A549 (cell line): Measurements from ENCODE around the gene SPRR1A. TPM values are rescaled to one million over a fixed set of nuclear protein-coding genes. Genes with fewer than 3 reads are reported as not detected.

ENCODE experiments used
- ATAC-seq, 2 experiments: fragments of 200-7000 bp in 1 of 2; fragments of >200 bp in 1 of 2; cut with Nextera tagmentation in 1 of 2; cut with Tn5 transposase in 1 of 2; 3 replicates each; pipeline versions ENCODE4 v1.8.0 to v1.9.1; 2018 to 2020; ENCODE audit warnings: mild to moderate bottlenecking in 1 of 2, moderate library complexity in 1 of 2
- CTCF ChIA-PET: fragments of 300-600 bp; sonication (Branson Sonifier 250); formaldehyde crosslinking; extraction: SDS; loops from one replicate; lab custom pipeline; 2021; ENCODE audit warnings: antibody characterized with exemption, inconsistent platforms; lab: Yijun Ruan, JAX
- POLR2A ChIA-PET: fragments of 350-600 bp; formaldehyde crosslinking; extraction: SDS; loops from one replicate; lab custom pipeline; 2021; ENCODE audit warnings: antibody characterized with exemption, inconsistent platforms; lab: Yijun Ruan, JAX
- DNase-seq, 2 experiments: peaks; one replicate each; pipeline versions ENCODE4 v3.0.0 to v3.0.0-alpha.2; 2011 to 2016; ENCODE audit warnings: low read depth in 1 of 2, low spot score in 1 of 2
- FAIRE-seq: peaks from 2 replicates; lab custom pipeline; 2011; peaks lifted over from hg19 to GRCh38; lab: Jason Lieb, UNC
- H3K27ac ChIP-seq, 2 experiments: fragments of >200 bp; sonication (Bioruptor Twin); formaldehyde crosslinking; 3 replicates each; pipeline ENCODE4 v1.5.1; 2016 to 2017
- H3K4me1 ChIP-seq: fragments of >200 bp; sonication (Bioruptor Twin); formaldehyde crosslinking; 3 replicates; pipeline ENCODE4 v1.6.1; 2016
- H3K4me2 ChIP-seq: fragments of >200 bp; sonication (Bioruptor Twin); formaldehyde crosslinking; 3 replicates; pipeline ENCODE4 v1.6.1; 2016
- H3K4me3 ChIP-seq: fragments of >200 bp; sonication (Bioruptor Twin); formaldehyde crosslinking; 3 replicates; pipeline ENCODE4 v1.5.1; 2016
- H3K9me3 ChIP-seq: fragments of >200 bp; sonication (Bioruptor Twin); formaldehyde crosslinking; 3 replicates; pipeline ENCODE4 v1.6.1; 2016
- CBX8 ChIP-seq: fragments of 200-600 bp; sonication (generic); IDR thresholded peaks from 2 replicates; pipeline ENCODE4 v1.6.1; 2016
- ESRRA ChIP-seq: fragments of 150-350 bp; IDR thresholded peaks from 2 replicates; pipeline ENCODE4 v1.6.1; 2014; ENCODE audit warnings: mild to moderate bottlenecking, low read length, borderline replicate concordance
- FOSL2 ChIP-seq, 2 experiments: fragments of 450-650 bp in 1 of 2; fragments of >200 bp in 1 of 2; sonication (Bioruptor Twin) in 1 of 2; formaldehyde crosslinking; IDR thresholded peaks; 2 replicates each; pipeline versions ENCODE4 v1.5.0 to v1.6.1; 2016 to 2020; ENCODE audit warnings: mild to moderate bottlenecking in 1 of 2, moderate library complexity in 1 of 2
- GATA3 ChIP-seq: IDR thresholded peaks from 2 replicates; pipeline ENCODE4 v1.6.1; 2012; ENCODE audit warnings: borderline replicate concordance
- HDAC2 ChIP-seq: fragments of 200-600 bp; sonication (generic); IDR thresholded peaks from 2 replicates; pipeline ENCODE4 v1.6.1; 2016
- HEYL ChIP-seq: fragments of 250-450 bp; sonication (Bioruptor Pico); IDR thresholded peaks from 2 replicates; pipeline ENCODE4 v1.8.0; 2021; ENCODE audit warnings: mild to moderate bottlenecking, moderate library complexity
- HOXA7 ChIP-seq: fragments of 250-450 bp; sonication (Bioruptor Pico); IDR thresholded peaks from 2 replicates; pipeline ENCODE4 v1.5.0; 2020; ENCODE audit warnings: mild to moderate bottlenecking, moderate library complexity
- JUN ChIP-seq, 2 experiments: fragments of >200 bp; sonication (Bioruptor Twin); formaldehyde crosslinking; IDR thresholded peaks; 2 replicates in 1 of 2; 3 replicates in 1 of 2; pipeline ENCODE4 v1.6.1; 2016 to 2017
- KDM5A ChIP-seq: fragments of 200-600 bp; sonication (generic); IDR thresholded peaks from 2 replicates; pipeline ENCODE4 v1.6.1; 2016; ENCODE audit warnings: antibody characterized with exemption, mild to moderate bottlenecking
- MAFK ChIP-seq: fragments of 450-650 bp; IDR thresholded peaks from 2 replicates; pipeline ENCODE4 v1.6.1; 2014; ENCODE audit not compliant: partially characterized antibody
- NPAS2 ChIP-seq: fragments of 250-450 bp; sonication (Bioruptor Pico); IDR thresholded peaks from 2 replicates; pipeline ENCODE4 v1.8.0; 2022; ENCODE audit warnings: mild to moderate bottlenecking, moderate library complexity, borderline replicate concordance
- NR3C1 ChIP-seq: fragments of >200 bp; sonication (Bioruptor Twin); formaldehyde crosslinking; IDR thresholded peaks from 3 replicates; pipeline ENCODE4 v1.6.1; 2017
- PHF8 ChIP-seq: fragments of 200-600 bp; sonication (generic); IDR thresholded peaks from 2 replicates; pipeline ENCODE4 v1.6.1; 2016; ENCODE audit warnings: low read depth, mild to moderate bottlenecking, antibody characterized with exemption, moderate library complexity, borderline replicate concordance
- POLR2A ChIP-seq: IDR thresholded peaks from 2 replicates; pipeline ENCODE4 v1.6.1; 2012; ENCODE audit warnings: mild to moderate bottlenecking, low read length
- POLR2AphosphoS2 ChIP-seq: conservative IDR thresholded peaks from 2 replicates; pipeline ENCODE4 v1.6.1; 2012; ENCODE audit warnings: low read length, improper control_type of control experiment, inconsistent platforms
- RAD21 ChIP-seq, 2 experiments: fragments of >200 bp in 1 of 2; sonication (Bioruptor Twin) in 1 of 2; formaldehyde crosslinking in 1 of 2; IDR thresholded peaks in 1 of 2; conservative IDR thresholded peaks in 1 of 2; 2 replicates in 1 of 2; 3 replicates in 1 of 2; pipeline ENCODE4 v1.6.1; 2012 to 2018; ENCODE audit warnings: inconsistent platforms in 1 of 2
- RARB ChIP-seq: fragments of 250-450 bp; sonication (Bioruptor Pico); IDR thresholded peaks from 2 replicates; pipeline ENCODE4 v1.8.0; 2021; ENCODE audit warnings: mild to moderate bottlenecking, moderate library complexity
- TP53 ChIP-seq: fragments of 250-450 bp; sonication (Bioruptor Pico); IDR thresholded peaks from 2 replicates; pipeline ENCODE4 v1.5.0; 2021; ENCODE audit warnings: mild to moderate bottlenecking, moderate library complexity
- ZC3H11A ChIP-seq: fragments of 450-650 bp; IDR thresholded peaks from 2 replicates; pipeline ENCODE4 v1.6.1; 2014; ENCODE audit warnings: antibody characterized with exemption, mild to moderate bottlenecking
- WGBS: methylation state at CpG from one replicate; pipeline ENCODE4 v1.1.6; 2017; ENCODE audit errors: missing lambda C conversion rate; 5-methylcytosine and 5-hydroxymethylcytosine counted together
- polyA plus RNA-seq, 4 experiments: library from polyadenylated mRNA; depleted of rRNA in 3 of 4; stranded (reverse); fragments of >200 nt; fragmentation: RNase III in 1 of 4; extraction: RNeasy Plus Mini Kit Qiagen cat#74134 plus additional on column Dnase treatment in 1 of 4; gene quantifications; 2 replicates in 3 of 4; 3 replicates in 1 of 4; pipeline ENCODE4 v1.2.3, GENCODE V29; 2011 to 2017
- TF ChIP-seq, protein P1 (sequence below): fragments of >200 bp; sonication (Bioruptor Twin); formaldehyde crosslinking; IDR thresholded peaks from 3 replicates; pipeline ENCODE4 v1.5.1; 2016
- TF ChIP-seq, protein P2 (sequence below): IDR thresholded peaks from 2 replicates; pipeline ENCODE4 v1.6.1; 2012
- TF ChIP-seq, protein P3 (sequence below): fragments of 450-650 bp; IDR thresholded peaks from 2 replicates; pipeline ENCODE4 v1.6.1; 2014; ENCODE audit warnings: antibody characterized with exemption
- TF ChIP-seq, protein P4 (sequence below): fragments of 150-350 bp; IDR thresholded peaks from 2 replicates; pipeline ENCODE4 v1.6.1; 2014; ENCODE audit warnings: low read depth, mild to moderate bottlenecking, low read length

The SPRR1A gene
- polyA plus RNA-seq, 2 of the 4 experiments (the other 2 are of a cell fraction): not detected

DNA sequence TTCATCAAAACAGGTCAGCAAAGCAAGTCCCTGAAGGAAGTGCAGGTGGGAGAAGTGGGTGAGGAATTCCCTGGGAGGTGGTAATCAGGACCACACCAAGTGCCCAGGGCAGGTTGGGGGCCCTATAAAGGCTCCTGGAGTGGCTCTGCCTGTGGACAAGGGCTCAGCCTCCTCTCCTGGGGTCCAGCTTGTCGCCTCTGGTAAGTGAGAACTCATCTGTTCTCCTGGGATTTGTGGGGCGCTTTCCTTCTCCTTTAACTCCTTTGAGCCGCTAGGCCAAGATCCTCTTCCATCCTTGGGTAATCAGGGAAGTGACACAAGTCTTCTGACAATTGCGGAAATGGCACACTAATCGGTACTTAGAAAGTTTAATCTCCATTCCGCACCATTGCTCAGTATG lies 13.4 kb upstream of the SPRR1A start, which contains the start of gene SPRR4 (continued):
- TF ChIP-seq CBX8 (no peak), HOXA7 (CRISPR knock-in tag) (no peak), JUN (IDR thresholded peaks at IDR 0.05) (no peak), RAD21 (conservative IDR thresholded peaks at IDR 0.05 in 1 of 2, IDR thresholded peaks at IDR 0.05 in 1 of 2) (no peak)

DNA sequence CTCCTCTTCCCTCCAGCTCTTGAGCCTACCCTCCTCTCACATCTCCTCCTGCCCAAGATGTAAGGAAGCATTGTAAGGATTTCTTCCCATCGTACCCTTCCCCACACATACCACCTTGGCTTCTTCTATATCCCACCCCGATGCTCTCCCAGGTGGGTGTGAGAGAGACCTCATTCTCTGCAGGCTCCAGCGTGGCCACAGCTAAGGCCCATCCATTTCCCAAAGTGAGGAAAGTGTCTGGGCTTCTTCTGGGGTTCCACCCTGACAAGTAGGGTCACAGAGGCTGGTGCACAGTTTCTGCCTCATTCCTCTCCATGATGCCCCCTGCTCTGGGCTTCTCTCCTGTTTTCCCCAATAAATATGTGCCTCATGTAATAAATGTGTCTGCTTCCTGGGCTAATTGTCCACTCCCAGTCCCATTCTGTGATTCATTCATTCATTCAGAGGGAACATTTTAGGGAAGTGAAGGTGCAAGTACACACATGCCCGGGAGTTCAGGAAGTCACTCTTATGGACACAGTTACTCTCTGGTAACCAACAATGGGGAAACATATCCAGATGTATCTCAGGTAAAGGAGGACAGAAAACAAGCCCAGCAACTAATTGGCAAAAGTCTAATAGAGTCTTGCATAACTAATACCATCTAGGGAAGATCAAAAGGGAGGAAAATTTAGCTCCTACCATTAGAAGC lies 11.5 kb upstream of the SPRR1A start:
- FAIRE-seq: no peak
- H3K4me3 ChIP-seq: no peak overlapping the region
- no peak overlapping the region for H3K27ac ChIP-seq
- no peak for DNase-seq
- CTCF ChIA-PET: interaction anchor here (1.4 kb wide), 1 partner anchor 46 kb away, joined by 3 read pairs; no protein-coding TSS in a partner anchor
- ATAC-seq: no peak
- no peaks in the 10 kb centered on the region for H3K9me3 ChIP-seq
- WGBS: 14% methylated on average over 4 of the region's 4 CpGs
- POLR2A ChIA-PET: no interaction called here
- no peaks in the 10 kb centered on the region for H3K4me1 ChIP-seq
- H3K4me2 ChIP-seq: no peak overlapping the region
- TF ChIP-seq JUN (IDR thresholded peaks at IDR 0.05) (no peak), KDM5A (no peak), NPAS2 (CRISPR knock-in tag) (no peak), HEYL (CRISPR knock-in tag) (no peak), POLR2AphosphoS2 (no peak), HDAC2 (no peak), PHF8 (no peak), MAFK (no peak)
- TF ChIP-seq, protein P1, sequence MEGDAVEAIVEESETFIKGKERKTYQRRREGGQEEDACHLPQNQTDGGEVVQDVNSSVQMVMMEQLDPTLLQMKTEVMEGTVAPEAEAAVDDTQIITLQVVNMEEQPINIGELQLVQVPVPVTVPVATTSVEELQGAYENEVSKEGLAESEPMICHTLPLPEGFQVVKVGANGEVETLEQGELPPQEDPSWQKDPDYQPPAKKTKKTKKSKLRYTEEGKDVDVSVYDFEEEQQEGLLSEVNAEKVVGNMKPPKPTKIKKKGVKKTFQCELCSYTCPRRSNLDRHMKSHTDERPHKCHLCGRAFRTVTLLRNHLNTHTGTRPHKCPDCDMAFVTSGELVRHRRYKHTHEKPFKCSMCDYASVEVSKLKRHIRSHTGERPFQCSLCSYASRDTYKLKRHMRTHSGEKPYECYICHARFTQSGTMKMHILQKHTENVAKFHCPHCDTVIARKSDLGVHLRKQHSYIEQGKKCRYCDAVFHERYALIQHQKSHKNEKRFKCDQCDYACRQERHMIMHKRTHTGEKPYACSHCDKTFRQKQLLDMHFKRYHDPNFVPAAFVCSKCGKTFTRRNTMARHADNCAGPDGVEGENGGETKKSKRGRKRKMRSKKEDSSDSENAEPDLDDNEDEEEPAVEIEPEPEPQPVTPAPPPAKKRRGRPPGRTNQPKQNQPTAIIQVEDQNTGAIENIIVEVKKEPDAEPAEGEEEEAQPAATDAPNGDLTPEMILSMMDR: no peak

DNA sequence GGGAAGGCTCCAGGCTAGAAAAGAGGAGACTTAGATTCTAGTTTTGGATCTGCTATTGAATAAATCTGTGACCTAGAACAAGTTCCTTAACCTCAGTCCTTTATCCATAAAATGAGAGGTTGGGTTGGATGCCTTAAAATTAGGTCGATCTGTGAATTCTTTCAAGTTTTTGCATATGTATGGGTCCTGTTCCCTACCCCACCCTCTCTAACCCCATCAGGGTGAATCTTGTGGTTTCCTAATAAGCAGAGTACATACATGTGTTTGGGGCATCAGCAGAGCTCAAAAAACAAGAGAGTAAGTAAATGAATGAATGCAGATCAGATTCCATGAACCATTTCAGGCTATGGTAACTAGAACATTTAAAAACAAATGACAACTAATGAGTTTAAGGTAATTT lies 7.2 kb upstream of the SPRR1A start:
- FAIRE-seq: no peak
- no peaks in the 10 kb centered on the region for H3K9me3 ChIP-seq

More for the DNA sequence above, 7.2 kb upstream of the SPRR1A start:
- H3K4me2 ChIP-seq: no peak overlapping the region
- H3K4me3 ChIP-seq: no peak overlapping the region
- 0% methylated on average over 1 of the region's 1 CpG for WGBS
- H3K4me1 ChIP-seq: no peaks in the 10 kb centered on the region
- no peak for DNase-seq
- POLR2A ChIA-PET: no interaction called here
- TF ChIP-seq, protein P1: no peak
- TF ChIP-seq RARB (CRISPR knock-in tag) (no peak), RAD21 (conservative IDR thresholded peaks at IDR 0.05 in 1 of 2, IDR thresholded peaks at IDR 0.05 in 1 of 2) (no peak), HOXA7 (CRISPR knock-in tag) (no peak), TP53 (CRISPR knock-in tag) (no peak), FOSL2 (IDR thresholded peaks at IDR 0.05) (no peak), FOSL2 (CRISPR knock-in tag; IDR thresholded peaks at IDR 0.05) (no peak), CBX8 (no peak), NR3C1 (no peak), POLR2A (no peak), ZC3H11A (no peak), ESRRA (no peak), GATA3 (no peak)
- TF ChIP-seq, protein P2, sequence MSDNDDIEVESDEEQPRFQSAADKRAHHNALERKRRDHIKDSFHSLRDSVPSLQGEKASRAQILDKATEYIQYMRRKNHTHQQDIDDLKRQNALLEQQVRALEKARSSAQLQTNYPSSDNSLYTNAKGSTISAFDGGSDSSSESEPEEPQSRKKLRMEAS: no peak
- TF ChIP-seq, protein P3, sequence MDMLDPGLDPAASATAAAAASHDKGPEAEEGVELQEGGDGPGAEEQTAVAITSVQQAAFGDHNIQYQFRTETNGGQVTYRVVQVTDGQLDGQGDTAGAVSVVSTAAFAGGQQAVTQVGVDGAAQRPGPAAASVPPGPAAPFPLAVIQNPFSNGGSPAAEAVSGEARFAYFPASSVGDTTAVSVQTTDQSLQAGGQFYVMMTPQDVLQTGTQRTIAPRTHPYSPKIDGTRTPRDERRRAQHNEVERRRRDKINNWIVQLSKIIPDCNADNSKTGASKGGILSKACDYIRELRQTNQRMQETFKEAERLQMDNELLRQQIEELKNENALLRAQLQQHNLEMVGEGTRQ: no peak
- TF ChIP-seq, protein P4, sequence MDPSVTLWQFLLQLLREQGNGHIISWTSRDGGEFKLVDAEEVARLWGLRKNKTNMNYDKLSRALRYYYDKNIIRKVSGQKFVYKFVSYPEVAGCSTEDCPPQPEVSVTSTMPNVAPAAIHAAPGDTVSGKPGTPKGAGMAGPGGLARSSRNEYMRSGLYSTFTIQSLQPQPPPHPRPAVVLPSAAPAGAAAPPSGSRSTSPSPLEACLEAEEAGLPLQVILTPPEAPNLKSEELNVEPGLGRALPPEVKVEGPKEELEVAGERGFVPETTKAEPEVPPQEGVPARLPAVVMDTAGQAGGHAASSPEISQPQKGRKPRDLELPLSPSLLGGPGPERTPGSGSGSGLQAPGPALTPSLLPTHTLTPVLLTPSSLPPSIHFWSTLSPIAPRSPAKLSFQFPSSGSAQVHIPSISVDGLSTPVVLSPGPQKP: no peak
- TF ChIP-seq, all 56 proteins: peak for 0
- CTCF ChIA-PET: interaction anchor here (0.6 to 1.3 kb wide), 2 partner anchors 10 to 1487 kb away, joined by 3 to 4 read pairs; no protein-coding TSS in a partner anchor
- no peak for ATAC-seq
- no peak overlapping the region for H3K27ac ChIP-seq
